Activated CD8-positive, alpha-beta memory T cell treated with anti-CD3 and anti-CD28 coated beads, Interleukin-2, amount 50 U/mL, for 24 hours (primary cell): ENCODE measurements around the gene CD300LB.

Source experiments
- DNase-seq: peaks from one replicate; pipeline ENCODE4 v3.0.0-alpha.2; 2020; ENCODE audit errors: extremely low read depth

The CD300LB gene

DNA sequence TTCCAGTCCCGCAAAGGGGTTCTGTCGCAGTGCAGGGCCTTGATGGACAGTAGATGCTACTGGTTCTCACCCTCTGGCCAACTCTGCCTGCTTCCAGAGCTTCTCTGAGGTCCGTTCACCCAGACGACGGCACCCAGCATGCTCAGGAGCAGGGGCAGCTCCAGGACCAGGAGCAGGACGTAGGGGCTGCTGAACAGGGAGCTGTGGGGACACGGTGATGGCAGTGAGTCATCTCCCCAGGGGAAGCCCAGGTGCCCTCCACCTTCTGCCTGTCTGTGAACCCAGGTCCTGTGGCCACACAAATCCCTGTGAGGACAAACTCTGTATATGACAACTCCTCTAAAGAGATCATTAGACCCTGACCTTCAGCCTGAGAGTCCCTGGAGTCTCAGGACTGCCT, 18.1 kb upstream of the CD300LB start:
- DNase-seq, result no peak

DNA sequence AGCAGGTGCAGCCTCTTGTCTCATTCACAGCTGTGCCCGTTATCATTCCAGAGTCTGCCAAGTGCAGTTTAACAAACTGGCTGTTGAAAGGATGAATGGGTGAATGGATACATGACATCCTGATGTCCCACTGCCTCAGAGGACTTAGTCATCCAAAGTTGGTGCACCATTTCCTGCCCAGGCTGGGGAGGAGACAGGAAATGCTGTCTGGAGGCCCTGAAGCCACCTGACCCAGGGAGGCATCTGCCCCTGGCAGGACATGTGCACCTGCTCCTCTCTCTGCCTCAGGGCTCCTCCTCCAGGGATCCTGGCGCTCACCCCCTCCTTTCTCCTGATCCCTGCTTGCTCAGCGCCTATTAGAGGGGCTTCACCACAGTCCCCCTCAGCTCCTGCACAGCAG, 16.5 kb upstream of the CD300LB start:
- no peak for DNase-seq

DNA sequence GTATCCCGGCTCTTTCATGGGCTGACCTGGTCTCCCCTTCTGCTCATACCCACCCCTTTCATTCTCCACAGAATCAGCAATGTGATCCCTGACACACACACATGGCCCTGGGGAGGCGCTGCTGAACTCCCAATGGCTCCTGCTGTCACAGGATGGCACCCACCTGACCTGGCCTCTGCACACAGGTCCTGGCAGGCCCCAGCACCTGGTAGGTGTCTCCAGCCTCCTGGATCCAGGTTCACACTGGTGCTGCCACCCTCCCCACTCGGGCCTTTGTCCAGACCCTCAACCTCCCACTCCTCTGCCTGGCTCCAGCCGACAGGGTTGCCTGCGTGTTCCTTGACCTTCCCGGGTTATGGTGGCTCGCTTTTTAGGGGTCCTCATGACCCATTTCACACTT, 16.0 kb upstream of the CD300LB start:
- DNase-seq, result no peak

DNA sequence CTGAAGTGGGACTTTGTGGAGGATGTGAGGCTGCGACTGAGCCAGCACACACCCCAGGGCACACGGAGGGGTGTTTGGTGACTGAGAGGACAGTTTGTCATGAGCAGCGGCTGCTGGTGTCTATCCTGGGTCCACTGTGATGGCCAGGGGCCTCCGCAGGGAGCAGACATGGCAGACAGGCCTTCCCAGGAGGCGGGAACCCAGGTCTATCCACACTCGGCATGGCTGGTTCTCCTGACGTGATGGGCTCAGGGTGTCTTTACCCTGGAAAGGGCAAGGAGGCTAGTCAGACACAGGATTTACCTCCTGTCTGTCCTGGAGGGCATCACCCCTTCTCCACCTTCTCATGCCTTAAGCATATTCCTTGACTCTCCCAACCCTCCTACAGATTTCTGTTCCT, 15.3 kb upstream of the CD300LB start:
- DNase-seq, result no peak

DNA sequence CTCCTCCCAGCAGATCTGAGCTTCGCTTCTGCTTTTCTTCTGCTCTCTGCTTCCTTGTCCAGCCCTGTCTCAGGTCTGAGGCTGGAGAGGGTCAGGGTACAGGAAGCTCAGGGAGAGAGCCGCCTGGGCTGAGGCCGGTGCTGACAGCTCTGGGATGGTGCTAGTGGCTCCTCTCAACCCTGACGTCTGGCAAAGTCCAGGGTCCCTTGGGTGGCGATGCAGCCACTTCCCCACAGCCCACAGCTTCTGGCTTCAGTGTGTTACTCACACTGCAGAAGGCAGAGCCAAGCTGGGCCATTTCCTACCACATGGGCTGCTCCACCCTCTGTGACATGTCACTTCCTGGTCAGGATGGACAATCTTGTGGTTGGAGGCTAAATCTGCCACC, 14.6 kb upstream of the CD300LB start, which contains the start of gene CD300C:
CD300C (minus strand) TSS at position 273 of the 388 bp plus-strand sequence. CDS start 333 bp downstream, outside the sequence.
- no peak for DNase-seq

DNA sequence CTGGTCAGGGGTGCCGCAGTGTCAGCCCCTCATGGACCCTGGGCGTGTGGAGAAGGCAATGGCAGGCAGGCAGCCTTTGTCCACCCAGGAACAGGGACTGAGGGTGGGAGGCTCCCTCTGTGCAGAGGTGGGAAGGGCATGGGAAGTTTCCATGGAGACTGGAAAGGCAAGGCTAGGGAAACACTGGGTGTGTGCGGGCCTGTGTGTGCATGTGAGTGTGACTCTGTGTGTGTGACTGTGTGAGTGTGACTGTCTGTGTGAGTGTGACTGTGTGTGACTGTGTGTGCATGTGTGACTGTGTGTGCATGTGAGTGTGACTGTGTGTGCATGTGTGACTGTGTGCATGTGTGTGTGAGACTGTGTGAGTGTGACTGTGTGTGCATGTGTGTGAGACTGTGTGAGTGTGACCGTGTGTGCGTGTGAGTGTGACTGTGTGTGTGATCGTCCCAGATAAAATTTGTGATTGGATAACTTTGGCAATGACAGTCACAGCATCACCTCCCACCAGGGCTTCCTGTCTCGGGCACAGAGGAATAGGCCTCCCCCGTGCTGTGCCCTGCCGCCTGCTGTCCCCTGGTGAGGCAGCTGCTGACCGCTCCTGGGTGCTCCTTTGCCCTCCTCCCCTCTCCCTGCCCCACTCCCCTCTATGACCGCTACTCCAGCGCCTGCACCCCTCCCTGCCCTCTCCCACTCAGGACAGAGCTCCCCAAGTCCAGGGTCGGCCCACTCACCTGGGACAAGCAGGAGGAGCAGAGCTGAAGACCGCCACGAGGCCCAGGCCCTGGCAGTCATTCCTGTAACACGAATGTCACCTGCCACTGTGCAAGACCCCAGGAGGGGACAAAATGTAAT, 13.9 kb upstream of the CD300LB start:
- no peak for DNase-seq

DNA sequence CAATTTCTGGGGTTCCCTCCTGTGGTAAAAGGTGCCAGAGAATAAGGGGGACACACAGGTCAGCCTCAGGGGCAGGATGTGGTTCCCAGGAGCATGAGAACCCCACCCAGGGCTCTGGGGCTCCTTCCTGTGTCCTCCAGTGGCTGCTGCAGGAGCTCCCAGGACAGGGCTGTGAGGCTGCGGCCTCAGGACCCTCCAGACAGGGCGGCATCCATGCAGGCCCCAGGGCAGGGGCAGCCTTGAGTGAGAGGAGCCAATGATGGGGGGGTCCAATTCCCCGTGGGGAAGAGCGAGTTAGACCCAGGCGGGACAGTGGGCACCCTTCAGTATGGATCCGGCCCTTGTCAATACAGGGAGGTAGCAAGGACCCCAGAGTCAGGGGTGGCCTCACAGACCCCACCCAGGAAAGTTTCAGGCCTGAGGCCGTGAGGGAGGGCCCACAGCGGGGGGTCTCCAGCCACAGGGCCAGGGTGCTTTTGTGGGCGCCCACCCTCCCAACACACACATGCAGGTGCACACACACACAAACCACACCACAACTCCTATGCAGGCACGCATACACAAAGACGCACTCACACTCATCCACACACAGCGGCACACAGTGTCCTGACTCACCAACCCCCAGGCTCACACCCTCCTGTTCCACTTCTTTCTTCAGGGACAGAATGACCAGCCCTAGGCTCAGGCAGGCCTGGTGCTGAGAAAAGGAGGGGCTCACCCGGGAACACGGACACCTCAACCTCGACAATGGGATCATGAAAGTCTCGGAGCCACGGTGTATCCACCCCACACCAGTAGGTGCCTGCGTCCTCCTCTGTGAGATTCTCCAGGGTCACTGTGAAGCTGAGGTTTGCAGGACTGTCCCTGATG, 12.9 kb upstream of the CD300LB start:
- no peak for DNase-seq

DNA sequence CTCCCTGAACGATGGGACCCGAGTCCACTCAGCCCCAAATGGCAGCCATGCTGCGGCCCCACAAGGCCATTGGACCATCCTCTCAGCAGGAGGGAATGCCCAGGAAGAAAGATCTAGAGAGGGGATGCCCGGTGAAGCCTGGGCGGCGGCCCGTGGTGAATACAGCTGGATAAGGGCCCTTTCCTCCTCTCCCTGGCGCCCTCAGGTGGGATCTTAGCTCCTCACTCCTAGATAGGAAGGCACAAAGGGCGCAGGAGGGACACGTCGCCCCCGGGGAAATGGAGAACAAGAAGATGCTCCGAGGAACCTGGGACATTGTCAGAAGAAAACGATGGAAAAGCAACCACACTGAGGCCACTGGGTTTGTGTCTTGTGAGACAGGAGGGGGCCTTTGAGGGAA, 12.1 kb upstream of the CD300LB start:
- no peak for DNase-seq

DNA sequence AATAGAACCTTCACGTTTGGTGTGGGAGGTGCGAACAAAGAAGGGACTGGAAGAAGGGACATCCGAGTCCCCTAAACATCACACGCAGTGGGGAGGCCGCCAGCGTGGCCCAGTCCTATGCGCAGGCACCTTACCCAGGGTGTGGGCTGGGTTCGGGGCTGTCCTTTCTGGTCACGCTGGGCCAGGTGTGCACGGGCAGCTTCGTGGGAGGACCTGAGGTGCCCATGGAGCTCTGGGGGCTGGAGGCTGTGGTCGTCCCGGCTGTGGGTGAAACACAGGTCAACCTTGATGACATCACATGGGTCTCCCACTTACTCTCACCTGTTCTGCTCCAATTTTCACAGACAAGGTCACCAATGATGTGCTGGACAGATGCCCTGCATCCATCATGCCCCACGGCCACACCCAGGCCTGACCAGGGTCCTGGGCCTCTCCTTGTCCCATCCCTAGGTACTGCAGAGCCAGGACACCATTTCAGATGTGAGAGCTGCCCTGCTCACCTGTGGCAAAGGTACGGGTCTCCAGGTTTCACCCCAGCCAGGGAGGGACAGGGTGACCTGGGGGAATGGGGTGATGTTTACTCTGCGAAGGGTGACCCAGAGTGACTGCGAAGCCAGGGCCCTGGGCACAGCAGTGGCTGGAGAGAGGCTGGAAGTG, 11.6 kb upstream of the CD300LB start:
- DNase-seq, result no peak

DNA sequence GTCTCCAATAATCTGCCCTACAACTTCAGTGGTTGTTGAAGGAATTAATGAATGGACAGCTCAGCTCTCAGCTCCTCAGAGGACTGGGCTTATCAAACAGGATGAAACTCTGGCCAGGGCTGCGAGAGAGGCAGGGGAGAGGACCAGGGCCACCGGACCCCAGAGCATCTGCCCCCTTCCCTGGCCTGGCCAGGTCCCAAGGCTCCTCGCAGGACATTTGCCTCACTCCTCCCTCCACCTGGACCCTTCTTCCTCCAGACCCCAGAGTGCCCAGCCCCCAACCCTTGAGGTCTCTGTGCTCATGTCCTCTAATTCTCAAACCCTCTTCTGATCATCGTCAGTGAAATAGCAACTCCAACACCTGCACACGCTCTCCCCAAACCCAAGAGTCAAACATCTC, 10.9 kb upstream of the CD300LB start:
- DNase-seq, result no peak

DNA sequence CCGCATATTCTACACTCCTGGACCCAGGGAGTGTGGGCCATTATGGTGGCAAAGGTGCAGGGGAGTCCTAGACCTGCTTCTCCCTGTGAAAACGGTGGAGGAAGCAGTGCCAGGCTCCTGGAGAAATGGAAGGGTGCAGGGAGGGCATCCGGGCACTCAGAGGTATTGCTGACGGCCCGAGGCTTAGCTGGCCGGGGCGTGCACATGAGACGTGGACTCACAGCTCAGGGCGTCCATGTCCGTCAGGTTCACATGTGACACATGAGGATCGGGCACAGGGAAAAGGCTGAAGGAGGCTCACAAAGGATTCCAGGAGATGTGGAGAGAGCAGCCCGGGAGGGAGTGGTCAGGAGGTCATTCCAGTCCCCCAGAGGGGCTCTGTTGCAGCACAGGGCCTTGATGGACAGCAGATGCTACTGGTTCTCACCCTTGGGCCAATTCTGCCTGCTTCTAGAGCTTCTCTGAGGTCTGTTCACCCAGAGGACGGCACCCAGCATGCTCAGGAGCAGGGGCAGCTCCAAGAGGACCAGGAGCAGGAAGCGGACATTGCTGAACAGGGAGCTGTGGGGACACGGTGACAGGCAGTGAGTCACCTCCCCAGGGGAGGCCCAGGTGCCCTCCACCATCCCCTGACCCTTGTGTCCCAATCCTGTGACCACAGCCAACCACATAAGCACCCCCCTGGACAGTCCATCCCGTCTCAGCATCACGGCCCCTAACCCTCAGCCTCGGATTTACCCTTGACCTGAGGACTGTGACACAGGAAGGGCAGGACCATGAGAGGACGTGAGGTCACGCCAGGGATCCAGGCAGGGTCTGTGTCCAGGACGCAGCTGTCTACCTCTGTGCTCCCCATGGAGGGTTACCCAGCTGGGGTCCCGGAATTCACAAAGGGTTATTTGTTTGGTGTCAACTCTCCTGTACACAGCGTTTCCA, 10.2 kb upstream of the CD300LB start:
- DNase-seq, result no peak

DNA sequence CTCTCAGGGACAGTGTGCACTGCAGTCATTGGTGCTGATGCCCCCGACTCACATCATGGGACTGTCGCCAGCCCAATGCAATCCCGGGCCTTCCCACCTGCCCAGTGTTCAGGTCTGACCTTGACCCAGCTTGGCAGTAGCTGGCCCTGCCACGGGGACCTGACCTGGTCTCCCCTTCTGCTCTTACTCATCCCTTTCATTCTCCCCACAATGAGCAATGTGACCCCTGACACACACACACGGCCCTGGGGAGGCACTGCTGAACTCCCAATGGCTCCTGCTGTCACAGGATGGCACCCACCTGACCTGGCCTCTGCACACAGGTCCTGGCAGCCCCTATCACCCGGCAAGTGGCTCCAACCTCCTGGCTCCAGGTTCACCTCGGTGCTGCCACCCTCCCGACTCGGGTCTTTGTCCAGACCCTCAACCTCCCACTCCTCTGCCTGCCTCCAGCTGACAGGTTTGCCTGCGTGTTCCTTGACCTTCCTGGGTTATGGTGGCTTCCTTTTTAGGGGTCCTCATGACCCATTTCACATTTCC, 8.1 kb upstream of the CD300LB start:
- DNase-seq, result no peak

DNA sequence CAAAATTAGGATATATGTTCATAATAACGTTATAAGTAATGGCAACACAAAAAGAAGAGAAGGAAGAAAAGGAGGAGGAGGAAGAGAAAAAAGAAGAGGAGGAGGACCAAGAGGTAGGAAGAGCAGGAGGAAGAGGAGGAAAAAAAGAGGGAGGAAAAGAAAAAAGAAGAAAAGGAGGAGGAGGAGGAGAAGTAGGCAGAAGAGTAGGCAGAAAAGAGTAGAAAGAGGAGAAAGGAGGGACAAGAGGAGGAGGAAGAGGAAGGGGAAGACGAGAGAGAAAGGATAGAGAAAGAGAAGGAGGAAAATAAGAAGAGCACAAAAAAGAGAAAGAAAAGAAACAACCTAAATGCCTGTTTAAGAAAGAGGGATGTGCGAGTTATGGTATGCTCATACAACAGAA, 5.6 kb upstream of the CD300LB start:
- DNase-seq, result no peak

DNA sequence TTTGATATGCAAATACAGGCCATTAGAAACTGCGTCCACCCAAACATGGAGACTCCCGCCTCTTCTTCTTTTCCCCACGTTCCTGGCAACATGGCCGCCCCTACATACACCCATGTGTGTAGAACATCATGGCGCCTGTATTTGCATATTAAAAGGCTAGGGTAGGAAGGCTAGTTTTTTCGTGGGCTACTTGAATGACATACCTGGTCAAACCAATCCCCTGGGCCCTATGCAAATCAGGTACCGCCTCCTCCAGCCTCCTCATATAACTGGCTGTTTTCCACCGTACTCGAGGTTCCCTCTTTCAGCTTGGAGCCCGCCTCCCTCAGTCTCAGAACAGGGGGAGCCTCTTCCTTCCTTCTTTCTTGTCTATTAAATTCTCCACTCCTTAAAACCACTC, 840 bp upstream of the CD300LB start:
- no peak for DNase-seq

DNA sequence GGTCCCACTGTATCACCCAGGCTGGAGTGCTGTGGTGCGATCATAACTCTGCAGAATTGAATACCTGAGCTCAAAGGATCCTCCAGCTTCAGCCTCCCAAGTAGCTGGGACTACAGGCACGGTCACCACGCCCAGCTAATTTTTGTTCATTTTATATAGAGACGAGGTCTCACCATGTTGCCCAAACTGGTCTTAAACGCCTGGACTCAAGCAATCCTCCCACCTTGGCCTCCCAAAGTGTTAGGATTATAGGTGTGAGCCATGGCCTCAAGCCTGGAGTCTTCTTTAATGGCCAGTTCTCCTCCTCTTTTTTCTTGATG, 484 bp downstream of the CD300LB start:
- DNase-seq, result no peak

DNA sequence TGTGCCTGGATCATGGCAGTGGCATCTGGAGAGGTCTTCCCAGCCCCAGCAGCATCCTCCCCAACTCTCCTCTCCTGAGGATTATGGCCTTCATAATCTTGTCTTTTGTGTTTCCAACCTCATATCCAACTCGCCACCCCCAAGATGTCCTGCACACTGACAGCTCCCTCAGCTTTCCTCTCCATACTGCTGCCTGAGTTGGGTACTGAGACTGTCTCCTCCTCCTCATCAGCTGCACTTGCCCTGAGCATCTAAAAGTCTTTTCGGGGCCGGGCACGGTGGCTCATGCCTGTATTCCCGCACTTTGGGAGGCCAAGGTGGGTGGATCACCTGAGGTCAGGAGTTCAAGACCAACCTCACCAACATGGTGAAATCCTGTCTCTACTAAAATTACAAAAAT, 2.0 kb downstream of the CD300LB start:
- no peak for DNase-seq

DNA sequence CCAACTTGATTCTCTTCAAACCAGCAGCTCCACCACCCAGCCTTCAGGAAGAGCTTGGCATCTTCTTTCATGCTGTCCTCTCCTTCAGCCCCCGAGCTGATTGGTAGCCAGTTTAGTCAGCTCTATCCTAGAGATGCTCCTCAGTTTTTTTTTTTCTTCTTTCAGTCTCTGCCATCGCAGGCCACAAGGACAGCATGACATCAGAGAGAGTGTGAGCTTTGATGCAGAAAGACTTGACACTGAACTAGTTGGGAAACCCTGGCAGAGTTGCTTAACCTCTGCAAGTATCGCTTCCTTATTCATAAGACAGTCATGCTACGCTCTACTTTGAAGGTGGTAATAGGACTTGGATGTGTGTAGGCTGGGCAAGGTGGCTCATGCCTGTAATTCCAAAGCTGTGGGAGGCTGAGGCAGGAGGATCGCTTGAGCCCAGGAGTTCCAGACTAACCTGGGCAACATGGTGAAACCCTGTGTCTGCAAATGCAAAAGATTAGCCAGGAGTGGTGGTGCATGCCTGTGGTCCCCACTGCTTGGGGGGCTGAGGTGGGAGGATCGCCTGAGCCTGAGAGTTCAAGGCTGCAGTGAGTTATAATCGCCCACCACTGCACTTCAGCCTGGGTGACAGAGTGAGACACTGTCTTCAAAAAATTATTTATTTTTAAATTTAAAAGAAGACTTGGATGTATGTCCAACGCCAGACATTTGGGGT, 2.6 kb downstream of the CD300LB start:
- DNase-seq, result no peak

DNA sequence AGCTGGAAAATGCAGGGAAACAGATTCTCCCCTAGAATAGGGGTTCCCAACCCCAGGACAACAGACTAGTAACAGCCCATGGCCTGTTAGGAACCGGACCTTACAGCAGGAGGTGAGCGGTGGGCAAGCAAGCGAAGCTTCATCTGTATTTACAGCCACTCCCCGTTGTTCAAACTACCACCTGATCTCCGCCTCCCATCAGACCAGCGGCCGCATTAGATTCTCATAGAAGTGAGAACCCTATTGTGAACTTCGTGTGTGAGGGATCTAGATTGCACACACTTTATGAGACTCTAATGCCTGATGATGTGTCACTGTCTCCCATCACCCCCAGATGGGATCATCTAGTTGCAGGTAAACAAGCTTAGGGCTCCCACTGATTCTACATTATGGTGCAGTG, 3.5 kb downstream of the CD300LB start:
- DNase-seq, result no peak

DNA sequence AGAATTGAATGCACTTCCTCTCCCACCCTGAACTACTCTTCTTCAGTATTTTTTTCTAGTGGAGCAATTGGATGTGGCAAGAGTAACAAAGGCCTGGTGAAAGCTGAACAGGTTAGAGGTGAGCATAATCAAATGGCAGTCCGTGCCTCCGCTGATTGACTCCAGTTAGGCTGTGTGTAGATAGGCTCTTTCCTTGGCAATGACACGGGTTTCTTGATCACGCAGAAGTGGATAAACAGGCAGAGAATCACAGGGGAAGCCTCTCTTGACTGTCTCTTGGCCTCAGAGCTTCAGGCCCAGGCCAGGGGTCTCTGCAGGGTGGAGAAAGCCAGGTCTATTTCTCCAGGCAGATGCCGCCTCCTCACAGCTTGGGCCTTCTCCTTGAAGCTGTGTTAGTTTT, 4.2 kb downstream of the CD300LB start:
- no peak for DNase-seq

DNA sequence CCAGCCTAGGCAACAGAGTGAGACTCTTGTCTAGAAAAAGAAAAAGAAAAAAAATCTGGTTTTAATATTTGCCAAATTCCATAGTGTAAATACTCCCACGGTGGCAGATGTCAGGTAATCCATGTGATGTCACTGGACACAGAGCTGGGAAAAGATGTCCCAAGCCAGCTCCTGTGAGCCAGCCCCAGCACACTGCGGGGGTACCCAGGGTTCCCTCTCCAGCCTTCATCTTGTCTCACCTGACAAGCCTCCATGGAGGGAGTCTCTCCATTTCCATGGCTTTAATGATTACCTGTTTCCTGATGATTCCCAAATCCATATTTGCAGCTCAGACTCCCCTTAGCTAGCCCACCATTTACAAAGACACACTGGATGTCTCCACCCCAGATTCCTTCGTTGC, 4.6 kb downstream of the CD300LB start:
- no peak for DNase-seq
